A549 (cell line): ENCODE data around the gene APLP2.

Experiments
- CTCF ChIP-seq: fragments of >200 bp; sonication (Bioruptor Twin); formaldehyde crosslinking; IDR thresholded peaks from 3 replicates; pipeline ENCODE4 v1.5.1; 2016
- HDAC2 ChIP-seq: fragments of 200-600 bp; sonication (generic); IDR thresholded peaks from 2 replicates; pipeline ENCODE4 v1.6.1; 2016
- JUNB ChIP-seq: fragments of >200 bp; sonication (Bioruptor Twin); formaldehyde crosslinking; IDR thresholded peaks from 2 replicates; pipeline ENCODE4 v1.6.1; 2016
- KDM1A ChIP-seq: fragments of 200-600 bp; sonication (generic); IDR thresholded peaks from 2 replicates; pipeline ENCODE4 v1.6.1; 2016; ENCODE audit warnings: low read depth, mild to moderate bottlenecking
- MAFK ChIP-seq: fragments of 450-650 bp; IDR thresholded peaks from 2 replicates; pipeline ENCODE4 v1.6.1; 2014; ENCODE audit not compliant: partially characterized antibody
- POLR2A ChIP-seq: IDR thresholded peaks from 2 replicates; pipeline ENCODE4 v1.6.1; 2012; ENCODE audit warnings: mild to moderate bottlenecking, low read length
- RNF2 ChIP-seq: fragments of 200-600 bp; sonication (generic); IDR thresholded peaks from 2 replicates; pipeline ENCODE4 v1.6.1; 2016; ENCODE audit warnings: low read depth, mild to moderate bottlenecking, antibody characterized with exemption, moderate library complexity, borderline replicate concordance
- SMC3 ChIP-seq: fragments of >200 bp; sonication (Bioruptor Twin); formaldehyde crosslinking; IDR thresholded peaks from 3 replicates; pipeline ENCODE4 v1.6.1; 2018; ENCODE audit warnings: inconsistent platforms
- SREBF2 ChIP-seq: fragments of 450-650 bp; IDR thresholded peaks from 2 replicates; pipeline ENCODE4 v1.6.1; 2014; ENCODE audit warnings: mild to moderate bottlenecking, moderate library complexity
- ZFP36 ChIP-seq: fragments of 450-650 bp; IDR thresholded peaks from 2 replicates; pipeline ENCODE4 v1.6.1; 2014; ENCODE audit warnings: borderline replicate concordance; ENCODE audit not compliant: partially characterized antibody
- TF ChIP-seq, protein P1 (sequence below): fragments of 250-450 bp; sonication (Bioruptor Pico); IDR thresholded peaks from 2 replicates; pipeline ENCODE4 v1.5.0; 2021; ENCODE audit warnings: mild to moderate bottlenecking, moderate library complexity, borderline replicate concordance

GRCh38 chr11:130179396-130180306 is 110.0 kb downstream of the APLP2 start:
- TF ChIP-seq, protein P1, sequence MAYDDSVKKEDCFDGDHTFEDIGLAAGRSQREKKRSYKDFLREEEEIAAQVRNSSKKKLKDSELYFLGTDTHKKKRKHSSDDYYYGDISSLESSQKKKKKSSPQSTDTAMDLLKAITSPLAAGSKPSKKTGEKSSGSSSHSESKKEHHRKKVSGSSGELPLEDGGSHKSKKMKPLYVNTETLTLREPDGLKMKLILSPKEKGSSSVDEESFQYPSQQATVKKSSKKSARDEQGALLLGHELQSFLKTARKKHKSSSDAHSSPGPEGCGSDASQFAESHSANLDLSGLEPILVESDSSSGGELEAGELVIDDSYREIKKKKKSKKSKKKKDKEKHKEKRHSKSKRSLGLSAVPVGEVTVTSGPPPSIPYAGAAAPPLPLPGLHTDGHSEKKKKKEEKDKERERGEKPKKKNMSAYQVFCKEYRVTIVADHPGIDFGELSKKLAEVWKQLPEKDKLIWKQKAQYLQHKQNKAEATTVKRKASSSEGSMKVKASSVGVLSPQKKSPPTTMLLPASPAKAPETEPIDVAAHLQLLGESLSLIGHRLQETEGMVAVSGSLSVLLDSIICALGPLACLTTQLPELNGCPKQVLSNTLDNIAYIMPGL, result no peak
- TF ChIP-seq RNF2, result no peak
- no peak for TF ChIP-seq CTCF
- TF ChIP-seq HDAC2, result no peak
- no peak for TF ChIP-seq KDM1A
- TF ChIP-seq POLR2A, result no peak
- TF ChIP-seq SMC3, result no peak
- no peak for TF ChIP-seq MAFK
- no peak for TF ChIP-seq JUNB
- TF ChIP-seq SREBF2, result no peak
- no peak for TF ChIP-seq ZFP36
